Panc1 (cell line): ENCODE measurements around the gene FGD2. TPM values are rescaled to one million over a fixed set of nuclear protein-coding genes. Genes with fewer than 3 reads are reported as not detected.
A peak's percentile ranks its signal among the peaks of the same experiment; 100 is the strongest.

Experiments used
- ATAC-seq: fragments of 200-7000 bp; cut with Tn5 transposase; 2 replicates; pipeline ENCODE4 v1.9.1; 2020; ENCODE audit warnings: mild to moderate bottlenecking, moderate library complexity
- BruUV-seq: library from RNA; stranded (reverse); fragments of 400-500 nt; replicated peaks from 2 replicates; lab custom pipeline; 2021; lab: Mats Ljungman, UMichigan
- CTCF ChIA-PET: fragments of 300-600 bp; sonication (Branson Sonifier 250); formaldehyde crosslinking; loops from one replicate; lab custom pipeline; 2022; ENCODE audit warnings: antibody characterized with exemption; lab: Charles Lee
- POLR2A ChIA-PET: fragments of 300-600 bp; sonication (Branson Sonifier 250); formaldehyde crosslinking; loops from one replicate; lab custom pipeline; 2022; ENCODE audit warnings: antibody characterized with exemption; lab: Charles Lee
- DNase-seq: peaks from one replicate; pipeline ENCODE4 v3.0.0-alpha.2; 2010; ENCODE audit warnings: low read depth, low spot score
- H3K27ac ChIP-seq: 2 replicates; pipeline ENCODE4 v1.5.1; 2011; ENCODE audit warnings: mild to moderate bottlenecking, low read length, inconsistent platforms
- H3K27me3 ChIP-seq: fragments of 200-500 bp; sonication (Bioruptor generic); 2 replicates; pipeline ENCODE4 v1.6.0; 2014; ENCODE audit warnings: low read length, inconsistent platforms; ENCODE audit not compliant: control insufficient read depth, insufficient read depth
- H3K36me3 ChIP-seq: fragments of 200-500 bp; sonication (Bioruptor generic); 2 replicates; pipeline ENCODE4 v1.5.1; 2014; ENCODE audit warnings: inconsistent platforms, mild to moderate bottlenecking, low read length, moderate library complexity; ENCODE audit not compliant: control insufficient read depth, insufficient read depth
- H3K4me1 ChIP-seq: 2 replicates; pipeline ENCODE4 v1.5.1; 2011; ENCODE audit warnings: inconsistent platforms, mild to moderate bottlenecking, low read length, moderate library complexity; ENCODE audit not compliant: control insufficient read depth, insufficient read depth
- H3K4me3 ChIP-seq, 2 experiments: 2 replicates each; pipeline ENCODE4 v1.5.1; 2011 to 2012; ENCODE audit warnings: low read depth in 2 of 2, low read length in 2 of 2, mild to moderate bottlenecking in 2 of 2, inconsistent platforms in 1 of 2, moderate library complexity in 1 of 2
- H3K9me3 ChIP-seq: fragments of 200-500 bp; sonication (Bioruptor generic); 2 replicates; pipeline ENCODE4 v1.5.1; 2014; ENCODE audit warnings: low read depth, mild to moderate bottlenecking, inconsistent platforms, low read length, moderate library complexity; ENCODE audit not compliant: control insufficient read depth, insufficient read depth
- CTCF ChIP-seq: fragments of 450-650 bp; IDR thresholded peaks from 2 replicates; pipeline ENCODE4 v1.5.1; 2017; ENCODE audit warnings: mild to moderate bottlenecking
- POLR2AphosphoS5 ChIP-seq: IDR thresholded peaks from 2 replicates; pipeline ENCODE4 v1.6.1; 2012; ENCODE audit warnings: mild to moderate bottlenecking, low read depth, low read length, moderate library complexity
- SIN3A ChIP-seq: IDR thresholded peaks from 2 replicates; pipeline ENCODE4 v1.6.1; 2012; ENCODE audit warnings: low read depth, mild to moderate bottlenecking, low read length, moderate library complexity, borderline replicate concordance; ENCODE audit not compliant: insufficient read depth
- TCF7L2 ChIP-seq: IDR thresholded peaks from 2 replicates; pipeline ENCODE4 v1.6.1; 2011; ENCODE audit warnings: mild to moderate bottlenecking, low read depth, low read length, inconsistent platforms
- in situ Hi-C: cut with HindIII; loops from 2 replicates; pipeline ENCODE4 v1.10.0; 2016; ENCODE audit warnings: low sequenced_read_pairs, low pct_unique_long_range_greater_than_20kb
- intact Hi-C: fragments of 100-400 bp; cut with micrococcal nuclease; formaldehyde crosslinking; loops from one replicate; pipeline ENCODE4 v1.10.0; 2022; ENCODE audit not compliant: unreplicated experiment
- total RNA-seq: library from RNA; stranded (reverse); gene quantifications from one replicate; pipeline ENCODE4 v1.2.1, GENCODE V29; 2021; ENCODE audit not compliant: unreplicated experiment
- TF ChIP-seq, protein P1 (sequence below), 2 experiments: IDR thresholded peaks; 2 replicates each; pipeline ENCODE4 v1.6.1; 2011 to 2012; ENCODE audit warnings: low read depth in 2 of 2, control low read depth in 1 of 2, low read length in 1 of 2, mild to moderate bottlenecking in 1 of 2, moderate library complexity in 1 of 2; ENCODE audit not compliant: insufficient read depth in 1 of 2

Gene FGD2
- total RNA-seq, 1 experiment from 2014 or later: 0.10 TPM

- CTCF ChIA-PET: interaction anchor here (1.0 kb wide), 1 partner anchor 8 kb away, joined by 3 read pairs; no protein-coding TSS in a partner anchor
- Histone ChIP-seq H3K4me1 (peaks cover 23% of the 10 kb centered on the region), H3K27ac (peak overlapping the region; percentile 81), H3K4me3 (peak overlapping the region; percentile 72 to 97), H3K36me3 (peaks cover 3% of the 10 kb centered on the region; the same call in 1 of the 2 replicates), H3K27me3 (no peaks in the 10 kb centered on the region), H3K9me3 (no peaks in the 10 kb centered on the region)
- in situ Hi-C loops: no loop called here
- ATAC-seq: no peak
- TF ChIP-seq TCF7L2 (no peak), POLR2AphosphoS5 (no peak), SIN3A (no peak), CTCF (no peak)
- TF ChIP-seq, protein P1, sequence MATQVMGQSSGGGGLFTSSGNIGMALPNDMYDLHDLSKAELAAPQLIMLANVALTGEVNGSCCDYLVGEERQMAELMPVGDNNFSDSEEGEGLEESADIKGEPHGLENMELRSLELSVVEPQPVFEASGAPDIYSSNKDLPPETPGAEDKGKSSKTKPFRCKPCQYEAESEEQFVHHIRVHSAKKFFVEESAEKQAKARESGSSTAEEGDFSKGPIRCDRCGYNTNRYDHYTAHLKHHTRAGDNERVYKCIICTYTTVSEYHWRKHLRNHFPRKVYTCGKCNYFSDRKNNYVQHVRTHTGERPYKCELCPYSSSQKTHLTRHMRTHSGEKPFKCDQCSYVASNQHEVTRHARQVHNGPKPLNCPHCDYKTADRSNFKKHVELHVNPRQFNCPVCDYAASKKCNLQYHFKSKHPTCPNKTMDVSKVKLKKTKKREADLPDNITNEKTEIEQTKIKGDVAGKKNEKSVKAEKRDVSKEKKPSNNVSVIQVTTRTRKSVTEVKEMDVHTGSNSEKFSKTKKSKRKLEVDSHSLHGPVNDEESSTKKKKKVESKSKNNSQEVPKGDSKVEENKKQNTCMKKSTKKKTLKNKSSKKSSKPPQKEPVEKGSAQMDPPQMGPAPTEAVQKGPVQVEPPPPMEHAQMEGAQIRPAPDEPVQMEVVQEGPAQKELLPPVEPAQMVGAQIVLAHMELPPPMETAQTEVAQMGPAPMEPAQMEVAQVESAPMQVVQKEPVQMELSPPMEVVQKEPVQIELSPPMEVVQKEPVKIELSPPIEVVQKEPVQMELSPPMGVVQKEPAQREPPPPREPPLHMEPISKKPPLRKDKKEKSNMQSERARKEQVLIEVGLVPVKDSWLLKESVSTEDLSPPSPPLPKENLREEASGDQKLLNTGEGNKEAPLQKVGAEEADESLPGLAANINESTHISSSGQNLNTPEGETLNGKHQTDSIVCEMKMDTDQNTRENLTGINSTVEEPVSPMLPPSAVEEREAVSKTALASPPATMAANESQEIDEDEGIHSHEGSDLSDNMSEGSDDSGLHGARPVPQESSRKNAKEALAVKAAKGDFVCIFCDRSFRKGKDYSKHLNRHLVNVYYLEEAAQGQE (IDR thresholded peaks at IDR 0.05; ENCODE audit: insufficient read depth in 1 of 2, low read depth in 2 of 2, low read length in 1 of 2): no peak
- POLR2A ChIA-PET: interaction anchor here (0.6 to 0.8 kb wide), 3 partner anchors 33 to 265 kb away, joined by 3 to 7 read pairs (median 5); no protein-coding TSS in a partner anchor
- DNase-seq: no peak
- intact Hi-C loops: loop anchor here (10.0 kb wide), 1 partner anchor 101 kb away; the partner anchor contains the start of gene C6orf89
- BruUV-seq: no TSS peak
Observed at GRCh38 chr6:36985417-36985807, 20.0 kb upstream of the FGD2 start.

DNA sequence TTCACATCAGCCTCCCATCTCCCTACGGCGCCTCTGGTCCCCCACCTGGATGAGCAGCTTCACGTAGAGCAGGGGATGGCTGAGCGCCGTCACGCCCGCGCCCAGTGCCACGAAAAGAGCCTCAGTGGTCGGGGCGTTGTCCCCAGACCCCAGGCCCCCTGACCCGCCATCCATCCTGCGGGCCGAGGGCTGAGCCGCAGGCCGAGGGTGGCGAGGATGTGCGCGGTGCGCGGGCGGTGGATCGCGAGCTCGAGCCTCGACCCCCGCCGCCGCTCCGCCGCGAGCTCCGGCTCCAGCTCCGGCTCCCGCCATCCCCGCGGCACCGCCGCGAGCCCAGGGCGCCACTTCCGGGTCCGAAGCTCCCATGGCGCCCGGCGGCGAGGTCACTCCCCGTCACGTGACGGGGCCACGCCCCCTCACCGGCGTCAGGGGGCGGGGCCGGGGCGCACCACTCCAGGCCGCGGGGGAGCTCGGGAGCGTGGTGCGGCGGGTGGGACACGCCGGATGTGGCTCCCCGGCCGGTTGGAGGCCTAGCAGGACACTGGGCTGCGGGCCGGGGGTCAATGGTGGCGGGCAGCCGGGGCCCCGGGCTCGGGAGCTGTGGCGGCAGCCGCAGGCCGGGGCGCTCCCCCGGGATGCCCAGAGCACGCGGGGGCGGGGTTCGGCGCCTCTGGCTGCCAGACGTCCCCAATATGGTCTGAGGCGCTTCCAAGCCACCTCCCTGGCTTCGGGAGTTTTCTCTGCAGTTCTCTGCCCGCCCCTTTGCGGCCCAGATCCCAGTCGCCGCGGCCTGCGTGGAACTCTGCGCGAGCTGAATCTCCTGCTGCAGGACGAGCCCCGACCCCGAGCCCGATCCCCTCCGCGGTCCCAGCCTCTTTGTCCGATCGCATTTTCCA is 19.4 kb upstream of the FGD2 start, which contains the start of gene MTCH1:
TSS of gene MTCH1 (minus strand) at position 389 of the 896 bp plus-strand sequence. CDS start at position 366, 23 bp downstream.
- Histone ChIP-seq H3K4me3 (peak within 1 kb of the TSS; percentile 72 to 97), H3K27me3 (no peaks in the 10 kb centered on the region), H3K9me3 (no peaks in the 10 kb centered on the region), H3K36me3 (peaks cover 3% of the 10 kb centered on the region; the same call in 1 of the 2 replicates), H3K27ac (peak within 1 kb of the TSS; percentile 94), H3K4me1 (peaks cover 23% of the 10 kb centered on the region)
- in situ Hi-C loops: no loop called here
- ATAC-seq (peak; percentile 95), DNase-seq (no peak)
- TF ChIP-seq, protein P1 (IDR thresholded peaks at IDR 0.05; ENCODE audit: insufficient read depth in 1 of 2, low read depth in 2 of 2, low read length in 1 of 2): no peak
- peak; percentile 77 for TF ChIP-seq POLR2AphosphoS5
- 0 out of 2 replicates have a peak, but pooled peaks have one; percentile 26 for TF ChIP-seq TCF7L2
- no peak for TF ChIP-seq CTCF
- peak; percentile 90; the same call in 1 of the 2 replicates for TF ChIP-seq SIN3A
- intact Hi-C loops: loop anchor here (10.0 kb wide), 1 partner anchor 101 kb away; the partner anchor contains the start of gene C6orf89
- POLR2A ChIA-PET: interaction anchor here (0.6 to 0.8 kb wide), 3 partner anchors 32 to 266 kb away, joined by 3 to 7 read pairs (median 5); no protein-coding TSS in a partner anchor
- BruUV-seq: no TSS peak
- CTCF ChIA-PET: interaction anchor here (1.0 kb wide), 1 partner anchor 8 kb away, joined by 3 read pairs; no protein-coding TSS in a partner anchor
